ENCODE measurements around the gene CACFD1. TPM values are rescaled to one million over a fixed set of nuclear protein-coding genes. Genes with fewer than 3 reads are reported as not detected.

CACFD1 gene
- total RNA-seq, 1 experiment from 2014 or later = 6.9 TPM

DNA sequence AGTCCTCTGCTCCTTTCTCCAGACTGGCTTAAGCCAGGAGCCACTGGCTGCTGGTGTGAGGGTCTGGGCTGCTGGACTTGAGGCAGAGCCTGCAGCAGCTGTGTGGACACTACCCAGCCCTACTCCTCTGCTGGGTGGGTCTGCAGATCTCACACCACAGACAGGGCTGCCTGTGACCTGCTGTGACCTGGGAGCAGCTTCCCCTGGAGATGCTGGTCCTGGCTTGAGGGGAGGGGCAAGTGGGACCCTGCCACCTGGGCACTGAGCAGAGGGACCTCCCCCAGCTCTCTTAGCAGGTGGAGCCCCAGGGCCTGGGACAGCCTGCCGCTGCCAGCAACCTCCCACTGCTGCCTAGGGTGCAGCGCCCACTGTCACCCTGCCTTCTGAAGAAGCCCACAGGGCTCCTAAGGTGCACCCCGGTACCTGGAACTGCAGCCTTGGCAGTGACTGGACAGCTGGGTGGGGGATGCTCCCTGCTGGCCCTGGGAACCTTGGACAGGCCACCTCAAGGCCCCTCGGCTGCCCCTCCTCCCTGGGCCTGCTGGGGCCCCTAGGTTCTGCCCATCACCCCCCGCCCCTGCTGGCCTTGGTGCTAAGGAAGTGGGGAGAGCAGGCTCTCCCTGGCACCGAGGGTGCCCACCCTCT is 9.1 kb downstream of the CACFD1 start:
- no peak overlapping the region for H3K27ac ChIP-seq (ENCODE audit: low read depth, low read length)
- ChIA-PET POLR2A (no interaction called here), RAD21 (ENCODE audit: low non-redundant PET in 1 of 2, low total read pairs in 2 of 2, uncharacterized antibody in 2 of 2, unreplicated experiment in 2 of 2) (no interaction called here), CTCF (no interaction called here)
- no peaks in the 10 kb centered on the region for H3K9me3 ChIP-seq (ENCODE audit: control insufficient read depth in 1 of 2, insufficient read depth in 1 of 2, low read depth in 1 of 2, low read length in 2 of 2)
- no TSS peak for BruUV-seq (replicated peaks)
- intact Hi-C loops (cut with micrococcal nuclease) = no loop called here
- TF ChIP-seq POLR2A (IDR thresholded peaks at IDR 0.05; ENCODE audit: borderline replicate concordance, extremely low read depth, insufficient read depth, insufficient read length) = no peak
- no peak for TF ChIP-seq SP1 (IDR thresholded peaks at IDR 0.05; ENCODE audit: low read depth)
- TF ChIP-seq ZFX (IDR thresholded peaks at IDR 0.05) = no peak
- TF ChIP-seq CBX3 (IDR thresholded peaks at IDR 0.05; ENCODE audit: low read depth) = no peak
- no peak for TF ChIP-seq FOSL1 (IDR thresholded peaks at IDR 0.05; ENCODE audit: low read depth)
- TF ChIP-seq, protein P1, sequence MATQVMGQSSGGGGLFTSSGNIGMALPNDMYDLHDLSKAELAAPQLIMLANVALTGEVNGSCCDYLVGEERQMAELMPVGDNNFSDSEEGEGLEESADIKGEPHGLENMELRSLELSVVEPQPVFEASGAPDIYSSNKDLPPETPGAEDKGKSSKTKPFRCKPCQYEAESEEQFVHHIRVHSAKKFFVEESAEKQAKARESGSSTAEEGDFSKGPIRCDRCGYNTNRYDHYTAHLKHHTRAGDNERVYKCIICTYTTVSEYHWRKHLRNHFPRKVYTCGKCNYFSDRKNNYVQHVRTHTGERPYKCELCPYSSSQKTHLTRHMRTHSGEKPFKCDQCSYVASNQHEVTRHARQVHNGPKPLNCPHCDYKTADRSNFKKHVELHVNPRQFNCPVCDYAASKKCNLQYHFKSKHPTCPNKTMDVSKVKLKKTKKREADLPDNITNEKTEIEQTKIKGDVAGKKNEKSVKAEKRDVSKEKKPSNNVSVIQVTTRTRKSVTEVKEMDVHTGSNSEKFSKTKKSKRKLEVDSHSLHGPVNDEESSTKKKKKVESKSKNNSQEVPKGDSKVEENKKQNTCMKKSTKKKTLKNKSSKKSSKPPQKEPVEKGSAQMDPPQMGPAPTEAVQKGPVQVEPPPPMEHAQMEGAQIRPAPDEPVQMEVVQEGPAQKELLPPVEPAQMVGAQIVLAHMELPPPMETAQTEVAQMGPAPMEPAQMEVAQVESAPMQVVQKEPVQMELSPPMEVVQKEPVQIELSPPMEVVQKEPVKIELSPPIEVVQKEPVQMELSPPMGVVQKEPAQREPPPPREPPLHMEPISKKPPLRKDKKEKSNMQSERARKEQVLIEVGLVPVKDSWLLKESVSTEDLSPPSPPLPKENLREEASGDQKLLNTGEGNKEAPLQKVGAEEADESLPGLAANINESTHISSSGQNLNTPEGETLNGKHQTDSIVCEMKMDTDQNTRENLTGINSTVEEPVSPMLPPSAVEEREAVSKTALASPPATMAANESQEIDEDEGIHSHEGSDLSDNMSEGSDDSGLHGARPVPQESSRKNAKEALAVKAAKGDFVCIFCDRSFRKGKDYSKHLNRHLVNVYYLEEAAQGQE (IDR thresholded peaks at IDR 0.05; ENCODE audit: low read depth) = no peak
- TF ChIP-seq RAD21 (IDR thresholded peaks at IDR 0.05; ENCODE audit: low read depth) = no peak
- TF ChIP-seq TCF7L2 (IDR thresholded peaks at IDR 0.05; ENCODE audit: borderline replicate concordance, extremely low read depth, insufficient read depth, insufficient read length) = no peak
- TF ChIP-seq CEBPB (IDR thresholded peaks at IDR 0.05; ENCODE audit: low read depth) = no peak
- no peak for TF ChIP-seq EZH2 (IDR thresholded peaks at IDR 0.05)
- TF ChIP-seq ELF1 (IDR thresholded peaks at IDR 0.05; ENCODE audit: borderline replicate concordance, low read depth) = no peak
- TF ChIP-seq SIN3A (IDR thresholded peaks at IDR 0.05; ENCODE audit: low read depth) = no peak
- TF ChIP-seq EGR1 (IDR thresholded peaks at IDR 0.05; ENCODE audit: low read depth) = no peak
- TF ChIP-seq, protein P2, sequence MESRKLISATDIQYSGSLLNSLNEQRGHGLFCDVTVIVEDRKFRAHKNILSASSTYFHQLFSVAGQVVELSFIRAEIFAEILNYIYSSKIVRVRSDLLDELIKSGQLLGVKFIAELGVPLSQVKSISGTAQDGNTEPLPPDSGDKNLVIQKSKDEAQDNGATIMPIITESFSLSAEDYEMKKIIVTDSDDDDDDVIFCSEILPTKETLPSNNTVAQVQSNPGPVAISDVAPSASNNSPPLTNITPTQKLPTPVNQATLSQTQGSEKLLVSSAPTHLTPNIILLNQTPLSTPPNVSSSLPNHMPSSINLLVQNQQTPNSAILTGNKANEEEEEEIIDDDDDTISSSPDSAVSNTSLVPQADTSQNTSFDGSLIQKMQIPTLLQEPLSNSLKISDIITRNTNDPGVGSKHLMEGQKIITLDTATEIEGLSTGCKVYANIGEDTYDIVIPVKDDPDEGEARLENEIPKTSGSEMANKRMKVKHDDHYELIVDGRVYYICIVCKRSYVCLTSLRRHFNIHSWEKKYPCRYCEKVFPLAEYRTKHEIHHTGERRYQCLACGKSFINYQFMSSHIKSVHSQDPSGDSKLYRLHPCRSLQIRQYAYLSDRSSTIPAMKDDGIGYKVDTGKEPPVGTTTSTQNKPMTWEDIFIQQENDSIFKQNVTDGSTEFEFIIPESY (IDR thresholded peaks at IDR 0.05; ENCODE audit: extremely low read depth, insufficient replicate concordance, low read length) = no peak
- TF ChIP-seq SRF (IDR thresholded peaks at IDR 0.05; ENCODE audit: low read depth) = no peak
- no peak for TF ChIP-seq YY1 (IDR thresholded peaks at IDR 0.05; ENCODE audit: extremely low read depth, insufficient replicate concordance, low read depth, low read length)
- TF ChIP-seq EZH2phosphoT487 (IDR thresholded peaks at IDR 0.05; ENCODE audit: borderline replicate concordance) = no peak
- no peak; the same call in 1 of the 2 replicates for TF ChIP-seq POLR2AphosphoS5 (IDR thresholded peaks at IDR 0.05; ENCODE audit: low read depth, low read length)
- TF ChIP-seq, protein P3, sequence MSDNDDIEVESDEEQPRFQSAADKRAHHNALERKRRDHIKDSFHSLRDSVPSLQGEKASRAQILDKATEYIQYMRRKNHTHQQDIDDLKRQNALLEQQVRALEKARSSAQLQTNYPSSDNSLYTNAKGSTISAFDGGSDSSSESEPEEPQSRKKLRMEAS (IDR thresholded peaks at IDR 0.05) = no peak
- no peaks in the 10 kb centered on the region for H3K36me3 ChIP-seq (ENCODE audit: control insufficient read depth in 1 of 2, insufficient read depth in 2 of 2, low read length in 2 of 2)
- H3K9ac ChIP-seq (ENCODE audit: low read length) = no peak overlapping the region
- no peaks in the 10 kb centered on the region for H3K9me2 ChIP-seq (ENCODE audit: insufficient read depth)
- no peak overlapping the region for H2AFZ ChIP-seq (ENCODE audit: low read depth, low read length, poor library complexity, severe bottlenecking)
- H3K4me1 ChIP-seq (ENCODE audit: control insufficient read depth in 1 of 2, insufficient read depth in 2 of 2, low read length in 2 of 2) = no peaks in the 10 kb centered on the region
- DNase-seq (ENCODE audit: low read depth, low spot score) = no peak
- H3K4me2 ChIP-seq (ENCODE audit: low read length) = no peak overlapping the region
- no peaks in the 10 kb centered on the region for H4K20me1 ChIP-seq (ENCODE audit: insufficient read depth)
- H3K79me2 ChIP-seq (ENCODE audit: insufficient read depth, low read length) = no peaks in the 10 kb centered on the region
- no peaks in the 10 kb centered on the region for H3K27me3 ChIP-seq (ENCODE audit: insufficient read depth, low read length)
- H3K4me3 ChIP-seq (replicated peaks in 1 of 2; ENCODE audit: low read depth in 1 of 2, low read length in 2 of 2) = no peak overlapping the region
- ATAC-seq = no peak
